GM19324 (cell line): ENCODE measurements around the gene PTPRK.

Experiments
- ATAC-seq: cut with Tn5 transposase; IDR thresholded peaks from one replicate; pipeline ENCODE4 v1.9.1; 2021; ENCODE audit warnings: mild to moderate bottlenecking, moderate library complexity; ENCODE audit not compliant: unreplicated experiment, low FRiP score

Gene PTPRK

GRCh38 chr6:128314190-128314589, 206.2 kb downstream of the PTPRK start:
- ATAC-seq, result no peak

GRCh38 chr6:128311944-128312570, 208.3 kb downstream of the PTPRK start:
- ATAC-seq, result peak; percentile 52

- ATAC-seq, result no peak
Observed at GRCh38 chr6:128310451-128310850, 209.9 kb downstream of the PTPRK start.

GRCh38 chr6:128307671-128308070, 212.7 kb downstream of the PTPRK start:
- no peak for ATAC-seq

- no peak for ATAC-seq
Observed at GRCh38 chr6:128305976-128306375, 214.4 kb downstream of the PTPRK start.

- ATAC-seq, result no peak
Observed at GRCh38 chr6:128305228-128305627, 215.2 kb downstream of the PTPRK start.

GRCh38 chr6:128303870-128304269, 216.5 kb downstream of the PTPRK start:
- ATAC-seq, result no peak

- no peak for ATAC-seq
Observed at GRCh38 chr6:128302942-128303341, 217.5 kb downstream of the PTPRK start.

GRCh38 chr6:128295670-128296069, 224.7 kb downstream of the PTPRK start:
- no peak for ATAC-seq

GRCh38 chr6:128290221-128290620, 230.2 kb downstream of the PTPRK start:
- ATAC-seq, result no peak

GRCh38 chr6:128284128-128284527, 236.3 kb downstream of the PTPRK start:
- no peak for ATAC-seq

GRCh38 chr6:128282961-128283360, 237.4 kb downstream of the PTPRK start:
- ATAC-seq, result no peak

GRCh38 chr6:128280960-128281359, 239.4 kb downstream of the PTPRK start:
- no peak for ATAC-seq

- ATAC-seq, result no peak
Observed at GRCh38 chr6:128280066-128280465, 240.3 kb downstream of the PTPRK start.

GRCh38 chr6:128278836-128279235, 241.6 kb downstream of the PTPRK start:
- no peak for ATAC-seq

GRCh38 chr6:128277379-128277778, 243.0 kb downstream of the PTPRK start:
- no peak for ATAC-seq

GRCh38 chr6:128276311-128276710, 244.1 kb downstream of the PTPRK start:
- ATAC-seq, result no peak

GRCh38 chr6:128275681-128276080, 244.7 kb downstream of the PTPRK start:
- ATAC-seq, result no peak

GRCh38 chr6:128275030-128275429, 245.4 kb downstream of the PTPRK start:
- no peak for ATAC-seq

GRCh38 chr6:128271527-128271926, 248.9 kb downstream of the PTPRK start:
- ATAC-seq, result no peak

GRCh38 chr6:128271011-128271410, 249.4 kb downstream of the PTPRK start:
- no peak for ATAC-seq

- ATAC-seq, result no peak
Observed at GRCh38 chr6:128266946-128267345, 253.5 kb downstream of the PTPRK start.

- no peak for ATAC-seq
Observed at GRCh38 chr6:128265706-128266105, 254.7 kb downstream of the PTPRK start.
